Activated CD4-positive, alpha-beta memory T cell treated with anti-CD3 and anti-CD28 coated beads for 36 hours (primary cell): ENCODE measurements around the gene SNAPC4. TPM values are rescaled to one million over a fixed set of nuclear protein-coding genes. Genes with fewer than 3 reads are reported as not detected.

Experiments
- CTCF ChIA-PET: fragments of 350-600 bp; sonication (Branson Sonifier 250); formaldehyde crosslinking; loops from one replicate; lab custom pipeline; 2021; ENCODE audit warnings: antibody characterized with exemption, inconsistent platforms; lab: Charles Lee
- POLR2A ChIA-PET: fragments of 350-600 bp; sonication (Branson Sonifier 250); formaldehyde crosslinking; loops from one replicate; lab custom pipeline; 2021; ENCODE audit warnings: antibody characterized with exemption; lab: Charles Lee
- DNase-seq: peaks from one replicate; pipeline ENCODE4 v3.0.0-alpha.2; 2020
- H3K27ac Mint-ChIP-seq: one replicate; pipeline ENCODE4 v1.8.0; 2021; ENCODE audit warnings: mixed read lengths
- H3K27me3 Mint-ChIP-seq: one replicate; pipeline ENCODE4 v1.8.0; 2021; ENCODE audit warnings: mixed read lengths
- H3K36me3 Mint-ChIP-seq: one replicate; pipeline ENCODE4 v1.8.0; 2021; ENCODE audit warnings: mixed read lengths
- H3K4me1 Mint-ChIP-seq: one replicate; pipeline ENCODE4 v1.8.0; 2021; ENCODE audit warnings: low read depth, mixed read lengths
- H3K4me3 Mint-ChIP-seq: one replicate; pipeline ENCODE4 v1.8.0; 2021; ENCODE audit warnings: mild to moderate bottlenecking, mixed read lengths
- H3K9me3 Mint-ChIP-seq: one replicate; pipeline ENCODE4 v1.8.0; 2021; ENCODE audit warnings: mixed read lengths
- intact Hi-C: fragments of 100-400 bp; cut with micrococcal nuclease; formaldehyde crosslinking; loops from one replicate; pipeline ENCODE4 v1.15.1; 2023
- total RNA-seq, 2 experiments: library from RNA; stranded (reverse); gene quantifications; one replicate each; pipeline ENCODE4 v1.2.3, GENCODE V29; 2021

Gene SNAPC4
- total RNA-seq, 2 experiments from 2014 or later, result 13.9 to 14.3 TPM

GRCh38 chr9:136405481-136405880 lies 5.5 kb upstream of the SNAPC4 start:
- H3K9me3 Mint-ChIP-seq, result no peaks in the 10 kb centered on the region
- peaks cover 71% of the 10 kb centered on the region for H3K4me1 Mint-ChIP-seq
- peak overlapping the region; percentile 20 for H3K4me3 Mint-ChIP-seq
- peaks cover 60% of the 10 kb centered on the region for H3K36me3 Mint-ChIP-seq
- ChIA-PET POLR2A (no interaction called here), CTCF (no interaction called here)
- H3K27ac Mint-ChIP-seq, result peak overlapping the region; percentile 96
- intact Hi-C loops, result loop anchor here (2.0 kb wide), 1 partner anchor 161 kb away; the partner anchor contains the start of gene QSOX2
- DNase-seq, result no peak
- H3K27me3 Mint-ChIP-seq, result no peaks in the 10 kb centered on the region

- CTCF ChIA-PET, result no interaction called here
Measured at GRCh38 chr9:136404801-136405136, 4.8 kb upstream of the SNAPC4 start.

GRCh38 chr9:136403915-136404800 lies 4.2 kb upstream of the SNAPC4 start:
- Mint-ChIP-seq H3K27me3 (no peaks in the 10 kb centered on the region), H3K4me1 (peaks cover 65% of the 10 kb centered on the region), H3K27ac (peak overlapping the region; percentile 96), H3K36me3 (peaks cover 53% of the 10 kb centered on the region), H3K4me3 (peak overlapping the region; percentile 65), H3K9me3 (no peaks in the 10 kb centered on the region)
- DNase-seq, result peak; percentile 78
- CTCF ChIA-PET, result interaction anchor here (0.8 to 1.5 kb wide), 3 partner anchors 16 to 325 kb away, joined by 3 to 8 read pairs (median 4); partner anchors contain the start of gene DNLZ
- intact Hi-C loops, result loop anchor here (1.0 to 5.0 kb wide), 5 partner anchors 33 to 159 kb away; partner anchors contain the start of genes DNLZ, INPP5E, QSOX2 and SEC16A
- POLR2A ChIA-PET, result interaction anchor here (0.7 to 1.5 kb wide), 5 partner anchors 7 to 129 kb away, joined by 3 to 5 read pairs (median 3); partner anchors contain the start of gene DNLZ

More at GRCh38 chr9:136404801-136405136, 4.8 kb upstream of the SNAPC4 start:
- POLR2A ChIA-PET, result interaction anchor here (0.8 to 1.1 kb wide), 2 partner anchors 28 to 42 kb away, joined by 3 read pairs; partner anchors contain the start of gene DNLZ
- intact Hi-C loops, result loop anchor here (2.0 to 5.0 kb wide), 2 partner anchors 33 to 160 kb away; partner anchors contain the start of genes INPP5E and QSOX2
- H3K4me3 Mint-ChIP-seq, result peak overlapping the region; percentile 65
- no peaks in the 10 kb centered on the region for H3K27me3 Mint-ChIP-seq
- peaks cover 58% of the 10 kb centered on the region for H3K36me3 Mint-ChIP-seq
- H3K9me3 Mint-ChIP-seq, result no peaks in the 10 kb centered on the region
- H3K4me1 Mint-ChIP-seq, result peaks cover 70% of the 10 kb centered on the region
- DNase-seq, result no peak
- peak overlapping the region; percentile 96 for H3K27ac Mint-ChIP-seq

GRCh38 chr9:136403538-136403914 lies 3.6 kb upstream of the SNAPC4 start:
- Mint-ChIP-seq H3K4me3 (peak overlapping the region; percentile 65), H3K4me1 (peaks cover 65% of the 10 kb centered on the region), H3K27me3 (no peaks in the 10 kb centered on the region), H3K27ac (peak overlapping the region; percentile 96), H3K36me3 (peaks cover 52% of the 10 kb centered on the region), H3K9me3 (no peaks in the 10 kb centered on the region)
- peak; percentile 89 for DNase-seq
- intact Hi-C loops, result loop anchor here (1.0 to 5.0 kb wide), 4 partner anchors 34 to 135 kb away; partner anchors contain the start of genes DNLZ, INPP5E and SEC16A
- CTCF ChIA-PET, result interaction anchor here (0.8 to 1.5 kb wide), 3 partner anchors 16 to 325 kb away, joined by 3 to 8 read pairs (median 4); partner anchors contain the start of gene DNLZ
- POLR2A ChIA-PET, result interaction anchor here (0.7 to 1.5 kb wide), 5 partner anchors 8 to 129 kb away, joined by 3 to 5 read pairs (median 3); partner anchors contain the start of gene DNLZ

- Mint-ChIP-seq H3K27ac (peak overlapping the region; percentile 96), H3K36me3 (peaks cover 46% of the 10 kb centered on the region), H3K27me3 (no peaks in the 10 kb centered on the region), H3K9me3 (no peaks in the 10 kb centered on the region), H3K4me3 (no peak overlapping the region), H3K4me1 (peaks cover 62% of the 10 kb centered on the region)
- CTCF ChIA-PET, result interaction anchor here (0.6 to 2.5 kb wide), 4 partner anchors 11 to 316 kb away, joined by 3 to 13 read pairs (median 4); partner anchors contain the start of gene DNLZ
- no peak for DNase-seq
- POLR2A ChIA-PET, result interaction anchor here (1.8 kb wide), 1 partner anchor 39 kb away, joined by 5 read pairs; the partner anchor contains the start of gene DNLZ
- intact Hi-C loops, result loop anchor here (2.0 to 5.0 kb wide), 2 partner anchors 35 to 137 kb away; partner anchors contain the start of gene INPP5E
Measured at GRCh38 chr9:136402067-136402466, 2.1 kb upstream of the SNAPC4 start.

GRCh38 chr9:136401173-136401922 lies 1.4 kb upstream of the SNAPC4 start:
- peak overlapping the region; percentile 96 for H3K27ac Mint-ChIP-seq
- DNase-seq, result no peak
- POLR2A ChIA-PET, result interaction anchor here (0.7 to 1.8 kb wide), 3 partner anchors 8 to 38 kb away, joined by 3 to 7 read pairs (median 5); partner anchors contain the start of genes DNLZ, ENTR1 and PMPCA
- H3K36me3 Mint-ChIP-seq, result peaks cover 44% of the 10 kb centered on the region
- no peak overlapping the region for H3K4me3 Mint-ChIP-seq
- no peaks in the 10 kb centered on the region for H3K27me3 Mint-ChIP-seq
- intact Hi-C loops, result loop anchor here (5.0 kb wide), 1 partner anchor 36 kb away; the partner anchor contains the start of gene INPP5E
- no peaks in the 10 kb centered on the region for H3K9me3 Mint-ChIP-seq
- peaks cover 59% of the 10 kb centered on the region for H3K4me1 Mint-ChIP-seq
- CTCF ChIA-PET, result interaction anchor here (0.6 to 2.5 kb wide), 12 partner anchors 8 to 317 kb away, joined by 3 to 19 read pairs (median 4); partner anchors contain the start of genes DNLZ, ENTR1 and PMPCA

- POLR2A ChIA-PET, result interaction anchor here (1.0 kb wide), 1 partner anchor 12 kb away, joined by 3 read pairs; no protein-coding TSS in a partner anchor
- CTCF ChIA-PET, result interaction anchor here (1.2 to 2.5 kb wide), 4 partner anchors 10 to 86 kb away, joined by 5 to 19 read pairs (median 10); partner anchors contain the start of genes DNLZ, ENTR1 and PMPCA
- H3K4me3 Mint-ChIP-seq, result peak overlapping the region; percentile 83
- H3K36me3 Mint-ChIP-seq, result peaks cover 40% of the 10 kb centered on the region
- peaks cover 42% of the 10 kb centered on the region for H3K4me1 Mint-ChIP-seq
- intact Hi-C loops, result loop anchor here (5.0 kb wide), 1 partner anchor 38 kb away; the partner anchor contains the start of gene INPP5E
- H3K9me3 Mint-ChIP-seq, result no peaks in the 10 kb centered on the region
- peak overlapping the region; percentile 76 for H3K27ac Mint-ChIP-seq
- peak; percentile 60 for DNase-seq
- H3K27me3 Mint-ChIP-seq, result no peaks in the 10 kb centered on the region
Measured at GRCh38 chr9:136399176-136400037, 563 bp downstream of the SNAPC4 start.

GRCh38 chr9:136398286-136398685 lies 1.7 kb downstream of the SNAPC4 start:
- H3K9me3 Mint-ChIP-seq, result no peaks in the 10 kb centered on the region
- intact Hi-C loops, result no loop called here
- H3K4me3 Mint-ChIP-seq, result peak overlapping the region; percentile 83
- H3K27me3 Mint-ChIP-seq, result no peaks in the 10 kb centered on the region
- ChIA-PET CTCF (interaction anchor here (1.0 kb wide), 1 partner anchor 35 kb away, joined by 3 read pairs; the partner anchor contains the start of gene DNLZ), POLR2A (interaction anchor here (1.0 kb wide), 1 partner anchor 11 kb away, joined by 3 read pairs; no protein-coding TSS in a partner anchor)
- no peak for DNase-seq
- peaks cover 41% of the 10 kb centered on the region for H3K36me3 Mint-ChIP-seq
- no peak overlapping the region for H3K27ac Mint-ChIP-seq
- peaks cover 30% of the 10 kb centered on the region for H3K4me1 Mint-ChIP-seq

- Mint-ChIP-seq H3K9me3 (no peaks in the 10 kb centered on the region), H3K36me3 (peaks cover 40% of the 10 kb centered on the region), H3K4me3 (no peak overlapping the region), H3K27ac (no peak overlapping the region), H3K4me1 (peaks cover 29% of the 10 kb centered on the region), H3K27me3 (no peaks in the 10 kb centered on the region)
- ChIA-PET POLR2A (no interaction called here), CTCF (interaction anchor here (1.0 kb wide), 1 partner anchor 34 kb away, joined by 3 read pairs; the partner anchor contains the start of gene DNLZ)
- intact Hi-C loops, result no loop called here
- no peak for DNase-seq
Measured at GRCh38 chr9:136397643-136398042, 2.3 kb downstream of the SNAPC4 start.

- POLR2A ChIA-PET, result no interaction called here
- Mint-ChIP-seq H3K4me1 (peaks cover 22% of the 10 kb centered on the region), H3K9me3 (no peaks in the 10 kb centered on the region), H3K36me3 (peaks cover 35% of the 10 kb centered on the region), H3K4me3 (no peak overlapping the region), H3K27me3 (no peaks in the 10 kb centered on the region), H3K27ac (no peak overlapping the region)
- DNase-seq, result no peak
- intact Hi-C loops, result no loop called here
- CTCF ChIA-PET, result no interaction called here
Measured at GRCh38 chr9:136396219-136396515, 3.8 kb downstream of the SNAPC4 start.
